GM19193 (cell line): Measurements from ENCODE around the gene DNM3.

Experiments
- POLR2A ChIP-seq: IDR thresholded peaks from 4 replicates; pipeline ENCODE4 v1.6.1; 2011; ENCODE audit not compliant: insufficient read depth, insufficient read length; ENCODE audit errors: extremely low read depth

Gene DNM3

GRCh38 chr1:171953835-171954234 is 112.5 kb downstream of the DNM3 start:
- TF ChIP-seq POLR2A: no peak

- TF ChIP-seq POLR2A: no peak
Observed at GRCh38 chr1:171954361-171954760, 113.1 kb downstream of the DNM3 start.

DNA sequence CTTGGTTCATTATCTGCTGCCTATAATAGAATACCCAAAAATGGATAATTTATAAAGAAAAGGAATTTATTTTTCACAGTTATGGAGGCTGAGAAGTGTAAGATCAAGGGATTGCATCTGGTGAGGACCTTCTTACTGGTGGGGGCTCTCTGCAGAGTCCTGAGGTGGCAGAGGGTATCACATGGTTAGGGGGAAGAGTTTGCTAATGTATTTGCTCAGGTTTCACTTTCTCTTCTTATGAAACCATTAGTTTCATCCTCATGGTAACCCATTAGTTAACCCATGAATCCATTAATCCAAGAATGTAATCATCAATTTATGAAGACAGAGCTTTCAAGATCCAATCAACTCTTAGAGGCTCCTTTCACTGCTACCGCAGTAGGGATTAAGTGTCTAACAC is 120.6 kb downstream of the DNM3 start:
- TF ChIP-seq POLR2A: no peak

DNA sequence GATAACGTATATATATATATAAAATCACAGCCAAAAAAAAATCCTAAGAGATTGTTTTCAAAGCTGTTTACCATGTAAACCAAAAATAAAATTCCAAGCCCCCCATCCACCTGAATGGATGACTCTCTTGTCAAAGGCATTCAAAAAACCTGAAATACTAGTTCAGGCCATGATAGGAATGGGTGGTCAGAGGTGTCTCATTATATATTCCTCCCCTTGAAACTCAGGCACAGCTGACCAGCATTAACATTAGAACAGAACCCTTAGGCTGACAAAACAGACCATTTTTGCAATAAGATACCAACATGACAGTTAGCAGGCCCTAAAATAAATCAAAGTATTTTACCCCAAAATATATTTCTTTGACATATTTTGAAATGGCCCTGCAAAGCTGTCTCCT is 122.5 kb downstream of the DNM3 start:
- TF ChIP-seq POLR2A: no peak

DNA sequence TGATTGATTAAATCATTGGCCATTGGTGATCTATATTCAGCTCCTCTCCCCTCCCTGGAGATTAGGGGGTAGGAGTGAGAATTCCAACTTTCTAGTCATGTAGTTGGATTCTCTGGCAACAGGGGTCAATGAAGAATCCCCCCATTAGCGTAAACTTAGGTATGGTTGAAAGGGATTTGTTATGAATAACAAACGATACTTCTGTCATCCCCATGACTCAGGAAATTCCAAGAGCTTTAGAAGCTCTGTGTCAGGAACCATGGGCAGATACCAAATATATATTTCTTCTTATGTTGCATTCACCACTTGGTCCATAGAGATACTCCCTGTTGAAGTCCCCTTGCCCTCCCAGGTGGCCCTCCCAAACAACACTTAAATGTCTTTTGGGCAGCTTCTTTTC is 124.5 kb downstream of the DNM3 start:
- TF ChIP-seq POLR2A: no peak

DNA sequence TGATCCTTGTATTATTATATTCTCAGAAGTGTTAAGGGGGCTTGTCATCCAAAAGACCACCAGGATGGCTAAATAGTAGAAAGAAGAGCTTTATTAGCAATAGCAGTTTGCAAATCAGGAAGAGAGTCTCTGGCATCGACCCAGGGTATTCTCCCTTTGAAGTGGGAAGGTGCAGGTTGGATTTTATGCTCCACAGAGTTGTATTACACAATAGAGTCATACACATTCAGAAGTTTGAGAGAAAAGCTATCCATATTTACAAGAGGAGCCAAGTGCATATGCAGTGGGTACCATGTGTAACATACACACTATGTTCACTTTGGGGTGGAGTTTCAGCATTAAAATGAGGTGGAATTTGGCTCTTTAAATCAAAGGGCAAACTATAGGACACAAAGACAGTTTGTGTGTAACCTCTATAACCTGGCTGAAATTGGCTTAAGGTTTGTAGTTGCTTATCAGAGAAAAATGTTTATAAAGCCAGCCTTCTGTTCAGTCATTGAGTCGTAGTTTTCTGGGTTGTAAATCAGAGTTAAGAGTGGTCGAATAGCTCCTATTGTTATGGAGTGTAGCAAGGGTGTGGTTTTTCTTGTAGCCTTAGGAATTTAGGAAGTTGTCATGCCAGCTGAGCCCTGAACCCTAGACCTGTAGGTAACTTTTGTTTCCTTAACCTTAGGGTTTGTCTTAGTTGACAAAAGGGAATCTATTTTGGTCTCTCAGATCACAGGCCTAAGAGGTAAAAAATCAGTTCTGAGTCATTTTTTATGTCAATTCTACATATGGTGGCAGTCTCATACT is 125.3 kb downstream of the DNM3 start:
- no peak for TF ChIP-seq POLR2A

DNA sequence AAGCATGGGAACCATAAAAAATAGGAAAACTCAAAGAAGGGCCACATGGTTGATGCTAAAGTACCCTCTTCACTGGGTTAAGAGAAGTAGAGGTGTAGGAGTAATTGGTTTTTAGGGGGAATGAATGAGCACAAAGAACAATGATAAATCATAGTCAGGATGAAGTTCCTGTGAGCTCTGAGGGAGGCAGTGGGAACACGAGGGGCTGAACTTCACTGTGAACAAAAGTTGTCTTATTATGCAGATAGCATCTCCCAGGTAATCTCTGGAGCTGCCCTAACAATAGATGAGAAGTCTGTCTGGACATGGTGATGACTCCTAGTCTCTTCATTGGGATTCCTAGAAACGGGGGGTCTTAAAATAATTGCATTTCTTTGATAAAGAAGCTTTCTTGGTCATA is 127.9 kb downstream of the DNM3 start:
- TF ChIP-seq POLR2A: no peak

DNA sequence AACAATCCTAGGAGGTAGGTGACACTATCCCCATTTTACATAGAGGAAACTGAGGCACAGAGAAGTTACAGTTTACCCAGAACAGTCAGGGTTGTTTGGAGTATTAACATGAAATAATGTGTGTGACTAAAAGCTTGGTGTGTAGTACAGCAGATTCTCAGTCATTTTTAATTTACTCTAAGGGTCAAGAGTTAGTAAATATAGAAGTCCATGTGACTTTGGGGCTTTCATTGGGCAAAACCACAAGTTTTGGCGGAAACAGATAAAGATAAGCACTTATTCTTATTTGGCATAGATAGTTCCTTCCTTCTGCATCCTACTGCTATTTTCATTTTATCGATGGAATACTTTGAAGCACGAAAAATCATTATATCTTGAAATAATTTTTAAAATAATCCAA is 128.5 kb downstream of the DNM3 start:
- no peak for TF ChIP-seq POLR2A

DNA sequence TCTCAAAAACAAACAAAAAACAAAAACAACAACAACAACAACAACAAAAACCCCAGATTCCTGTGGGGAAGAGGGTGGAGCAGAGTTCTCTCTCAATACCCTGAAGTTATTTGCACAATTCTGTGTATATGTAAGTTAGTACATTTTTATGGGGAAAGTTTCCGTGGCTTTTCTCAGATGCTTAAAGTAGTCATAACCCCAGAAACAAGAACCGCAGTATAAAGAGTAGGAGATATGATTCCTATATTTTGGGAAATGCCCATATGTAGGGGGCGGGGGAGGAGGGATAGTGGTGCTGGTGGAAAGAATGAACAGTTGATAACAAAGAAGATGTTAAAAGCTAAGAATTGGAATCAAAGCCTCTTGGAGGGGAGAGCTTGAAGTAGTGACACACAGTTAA is 131.5 kb downstream of the DNM3 start:
- no peak for TF ChIP-seq POLR2A

GRCh38 chr1:171973421-171973820 is 132.1 kb downstream of the DNM3 start:
- no peak for TF ChIP-seq POLR2A

GRCh38 chr1:171981303-171981702 is 140.0 kb downstream of the DNM3 start:
- TF ChIP-seq POLR2A: no peak

DNA sequence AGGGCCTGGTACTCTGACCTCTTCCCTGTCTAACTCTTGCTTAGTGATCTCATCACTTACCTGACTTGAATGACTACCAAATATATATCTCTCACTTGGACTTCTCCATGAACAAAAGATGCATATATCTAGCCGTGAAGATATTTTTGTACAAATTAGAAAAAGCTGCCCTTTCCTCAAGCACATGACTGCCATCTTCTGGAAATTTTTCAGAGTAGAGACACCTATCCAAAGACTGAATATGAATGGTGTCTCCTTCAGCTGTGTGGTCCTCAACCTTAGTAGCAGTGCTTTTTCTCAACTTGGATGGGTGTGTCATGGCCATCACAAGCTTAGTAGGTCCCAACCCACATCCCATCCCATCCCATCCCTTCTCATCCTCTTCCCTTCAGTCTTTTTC is 142.3 kb downstream of the DNM3 start:
- TF ChIP-seq POLR2A: no peak

DNA sequence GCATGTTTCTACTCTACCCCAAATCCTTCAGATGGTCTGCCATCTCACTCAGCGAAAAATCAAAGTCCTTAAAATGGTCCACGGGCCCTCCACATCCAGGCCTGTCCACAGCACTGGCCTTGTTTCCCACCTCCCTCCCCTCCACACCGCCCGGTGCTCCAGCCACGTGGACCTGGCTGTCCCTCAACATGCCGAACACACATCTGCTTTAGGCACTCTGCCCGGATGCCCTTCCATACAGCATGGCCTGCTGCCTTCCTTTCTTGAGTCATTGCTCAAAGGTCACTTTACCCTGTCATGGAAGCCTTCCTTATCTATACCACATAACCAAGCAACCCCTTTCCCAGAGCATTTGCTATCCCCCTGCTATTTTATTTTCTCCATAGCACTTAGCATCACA is 143.0 kb downstream of the DNM3 start:
- no peak for TF ChIP-seq POLR2A

DNA sequence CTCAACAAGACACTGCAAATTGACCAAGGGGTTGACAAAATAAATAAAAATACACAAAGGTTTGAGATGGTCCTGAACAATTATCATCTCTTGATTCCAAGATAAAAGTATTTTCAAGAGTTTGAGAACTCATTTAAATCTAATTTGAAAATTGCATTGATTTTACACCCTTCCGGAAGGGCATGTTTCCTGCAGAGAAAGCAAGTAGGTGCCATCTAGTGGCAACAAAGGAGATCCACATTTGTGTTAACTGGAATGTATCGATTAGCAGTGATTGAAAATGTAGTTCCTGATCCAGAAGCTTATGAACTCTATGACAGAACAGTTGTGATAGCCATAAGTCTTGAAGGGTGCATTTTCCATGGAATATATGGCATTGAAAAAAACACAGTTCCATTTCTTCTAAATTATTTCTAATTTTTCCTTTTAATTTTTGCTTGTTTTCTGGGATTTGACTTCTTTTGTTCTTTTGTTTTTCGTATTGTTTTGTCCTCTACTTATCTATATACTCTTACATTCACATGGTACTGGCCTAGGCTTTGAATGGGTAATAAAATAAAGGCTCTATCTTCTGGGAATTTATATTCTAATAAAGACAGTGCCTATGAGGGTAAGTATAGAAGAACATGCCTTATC is 143.7 kb downstream of the DNM3 start:
- TF ChIP-seq POLR2A: no peak

GRCh38 chr1:171985639-171986038 is 144.3 kb downstream of the DNM3 start:
- TF ChIP-seq POLR2A: no peak

GRCh38 chr1:171988243-171988885 is 147.1 kb downstream of the DNM3 start:
- no peak for TF ChIP-seq POLR2A
